ENCODE results near the gene RNGTT.
"Not testable (repeated sequence)": the region's sequence is repeated elsewhere in the genome, so short reads cannot be mapped to it uniquely, and the experiment has no call there.

DNA sequence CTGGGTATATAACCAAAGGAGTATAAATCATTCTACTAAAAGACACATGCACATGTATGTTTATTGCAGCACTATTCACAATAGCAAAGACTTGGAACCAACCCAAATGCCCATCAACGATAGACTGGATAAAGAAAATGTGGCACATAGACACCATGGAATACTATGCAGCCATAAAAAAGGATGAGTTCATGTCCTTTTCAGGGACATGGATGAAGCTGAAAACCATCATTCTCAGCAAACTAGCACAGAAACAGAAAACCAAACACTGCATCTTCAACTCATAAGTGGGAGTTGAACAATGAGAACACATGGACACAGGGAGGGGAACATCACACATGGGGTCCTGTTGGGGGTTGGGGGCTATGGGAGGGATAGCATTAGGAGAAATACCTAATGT is 130.3 kb downstream of the RNGTT start:
- TF ChIP-seq CTCF, POLR2AphosphoS5, POLR2A, EP300 (IDR thresholded peaks at IDR 0.05): not testable (repeated sequence)

Data from upper lobe of left lung (tissue), 4 donors.